NCI-H2227 treated with DMSO at 0.1 percent for 48 hours (cell line): ENCODE data around the gene THY1.
A peak's percentile ranks its signal among the peaks of the same experiment; 100 is the strongest.

Experiments
- DNase-seq: peaks from one replicate; lab custom pipeline; 2025; lab: John Stamatoyannopoulos, UW

THY1 gene

GRCh38 chr11:119382101-119382500 is 40.9 kb downstream of the THY1 start:
- DNase-seq, result no peak

DNA sequence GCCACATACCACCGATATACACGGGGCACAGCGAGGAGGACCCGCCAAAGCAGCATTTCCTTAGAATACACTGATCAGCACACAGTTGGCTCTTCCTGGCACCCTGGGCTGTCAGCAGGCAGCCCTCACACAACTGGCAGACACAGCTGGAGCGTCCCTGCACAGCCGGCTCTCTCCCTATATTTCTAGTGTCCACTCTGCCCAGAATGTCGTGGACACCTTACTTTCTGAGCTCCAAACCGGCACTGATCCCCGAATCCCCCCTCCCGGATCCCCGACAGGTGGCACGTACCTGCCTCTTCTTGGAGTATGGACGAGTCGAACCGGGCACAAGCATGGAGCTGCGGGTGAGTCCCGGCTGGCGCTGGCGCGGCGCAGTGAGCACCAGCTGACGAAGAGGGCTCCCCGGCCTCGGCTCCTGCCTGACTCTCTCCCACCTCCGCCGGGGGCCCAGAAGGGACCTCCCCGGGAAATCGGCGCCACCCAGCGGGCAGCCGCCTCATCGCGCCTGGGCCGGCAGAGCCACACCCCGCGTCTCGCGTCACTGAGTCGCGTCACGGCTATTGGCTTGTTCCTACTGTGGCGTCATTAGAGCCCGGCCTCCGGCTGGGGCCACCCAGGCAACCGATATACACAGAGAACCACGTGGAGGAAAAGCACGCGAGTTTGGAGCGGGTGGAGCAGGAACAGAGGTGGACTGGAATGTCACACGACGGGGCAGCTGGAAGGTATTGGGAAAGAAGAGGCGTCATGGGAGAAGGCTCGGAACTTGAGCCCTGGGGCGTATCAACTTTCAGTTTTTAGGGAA is 41.6 kb downstream of the THY1 start, which contains the start of gene USP2:
Gene USP2, minus strand, starts transcription at position 510 of the 808 bp plus-strand sequence. CDS start 8,210 bp downstream, outside the sequence.
- DNase-seq, result peak; percentile 86

- no peak for DNase-seq
Measured at GRCh38 chr11:119380827-119381180, 42.2 kb downstream of the THY1 start.

DNA sequence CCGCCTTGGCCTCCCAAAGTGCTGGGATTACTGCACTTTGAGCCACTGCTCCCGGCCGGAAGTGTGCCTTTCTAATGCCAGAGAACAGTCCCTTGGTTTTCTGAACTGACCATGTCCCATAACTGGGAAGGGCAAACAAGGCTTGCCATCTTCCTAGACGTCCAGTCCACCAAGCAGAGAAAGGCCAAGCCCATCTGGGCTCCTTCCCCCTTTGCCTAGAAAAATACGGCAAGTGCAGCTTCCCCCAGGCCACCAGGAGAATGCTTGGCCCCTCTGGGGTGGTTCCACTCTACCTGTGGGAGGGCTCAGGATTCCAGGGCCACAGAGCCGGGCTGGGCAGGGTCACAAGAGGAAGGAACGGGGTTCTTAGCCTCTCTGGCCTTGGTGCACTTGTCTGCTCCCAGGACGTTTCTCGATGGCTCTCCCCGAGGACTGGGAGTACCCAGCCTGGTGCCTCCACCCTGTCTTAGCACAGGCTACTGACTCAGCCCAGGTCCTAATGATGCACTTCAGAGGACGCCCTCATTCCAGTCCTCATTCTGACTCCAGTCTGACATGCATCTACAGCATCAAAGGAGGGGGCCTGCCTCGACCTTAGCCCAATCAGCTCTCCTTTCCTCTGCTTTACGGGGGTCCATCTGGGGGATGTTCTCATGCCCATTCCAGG is 42.7 kb downstream of the THY1 start:
- no peak for DNase-seq

GRCh38 chr11:119378851-119379465 is 44.0 kb downstream of the THY1 start:
- no peak for DNase-seq

DNA sequence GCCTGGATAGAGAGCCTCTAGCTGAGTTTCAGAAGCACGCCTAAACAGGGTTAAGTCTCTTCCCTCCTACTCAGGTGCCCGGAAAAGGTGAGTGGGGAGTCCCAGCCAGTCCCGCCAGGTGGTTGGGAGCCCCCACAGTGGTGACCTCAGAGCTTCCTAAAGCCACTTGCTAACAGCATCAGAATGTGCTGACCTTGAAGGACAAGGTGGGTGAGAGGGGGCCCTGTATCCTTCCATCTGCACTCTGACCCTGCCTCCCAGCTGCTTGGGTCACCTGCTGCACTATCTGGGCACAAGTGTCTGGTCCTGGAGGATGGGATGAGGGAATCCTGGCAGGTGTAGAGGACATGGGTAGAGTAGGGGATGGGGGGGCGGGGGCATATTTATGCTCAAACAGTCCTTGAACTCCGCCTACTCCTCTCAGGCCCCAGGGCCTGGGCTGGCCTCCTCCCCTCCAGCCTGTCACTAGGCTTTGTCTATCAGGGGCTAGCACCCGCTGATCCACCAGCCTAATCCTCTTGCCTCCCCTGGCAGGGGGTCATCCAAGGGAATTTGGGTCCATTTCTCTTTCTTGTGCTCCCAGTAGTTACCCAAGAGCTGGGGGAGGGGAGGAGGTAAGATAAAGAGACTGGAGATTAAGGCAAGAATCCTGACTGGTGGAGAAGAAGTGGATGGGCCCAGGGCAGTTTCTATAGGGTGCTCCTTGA is 44.9 kb downstream of the THY1 start:
- no peak for DNase-seq

- DNase-seq, result no peak
Measured at GRCh38 chr11:119377112-119377901, 45.7 kb downstream of the THY1 start.

DNA sequence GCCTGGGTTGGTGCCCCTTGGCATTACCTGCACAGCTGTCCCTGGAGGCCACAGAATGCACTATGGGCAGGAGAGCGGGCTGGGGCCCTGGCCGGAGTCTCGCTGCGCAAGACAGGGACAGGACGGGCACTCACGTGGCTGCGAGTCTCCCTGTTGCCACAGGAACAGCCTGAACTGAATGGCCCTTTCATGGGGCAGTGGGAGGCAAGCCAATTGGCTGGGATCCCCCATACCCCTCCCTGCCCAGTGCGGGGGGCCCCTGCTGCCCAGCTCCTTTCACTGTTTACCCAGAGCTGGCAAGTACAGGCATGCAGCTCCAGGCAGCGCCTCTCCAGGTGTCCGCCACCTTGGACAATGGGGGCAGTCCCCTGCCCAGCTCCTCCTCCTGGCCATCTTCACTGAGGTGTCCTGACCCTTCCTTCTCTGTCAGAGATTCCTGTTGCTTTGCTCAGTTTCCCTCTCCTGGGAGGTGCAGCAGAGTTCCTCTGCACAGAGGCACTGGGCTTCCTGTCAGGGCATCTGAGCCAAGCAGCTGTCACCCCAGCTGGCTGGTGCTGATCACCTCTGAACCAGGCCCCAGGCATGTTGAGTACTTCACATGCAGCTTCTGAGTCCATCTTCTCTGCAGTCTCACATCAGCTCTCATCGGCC is 46.6 kb downstream of the THY1 start:
- DNase-seq, result no peak

GRCh38 chr11:119375337-119376196 is 47.4 kb downstream of the THY1 start:
- no peak for DNase-seq

DNA sequence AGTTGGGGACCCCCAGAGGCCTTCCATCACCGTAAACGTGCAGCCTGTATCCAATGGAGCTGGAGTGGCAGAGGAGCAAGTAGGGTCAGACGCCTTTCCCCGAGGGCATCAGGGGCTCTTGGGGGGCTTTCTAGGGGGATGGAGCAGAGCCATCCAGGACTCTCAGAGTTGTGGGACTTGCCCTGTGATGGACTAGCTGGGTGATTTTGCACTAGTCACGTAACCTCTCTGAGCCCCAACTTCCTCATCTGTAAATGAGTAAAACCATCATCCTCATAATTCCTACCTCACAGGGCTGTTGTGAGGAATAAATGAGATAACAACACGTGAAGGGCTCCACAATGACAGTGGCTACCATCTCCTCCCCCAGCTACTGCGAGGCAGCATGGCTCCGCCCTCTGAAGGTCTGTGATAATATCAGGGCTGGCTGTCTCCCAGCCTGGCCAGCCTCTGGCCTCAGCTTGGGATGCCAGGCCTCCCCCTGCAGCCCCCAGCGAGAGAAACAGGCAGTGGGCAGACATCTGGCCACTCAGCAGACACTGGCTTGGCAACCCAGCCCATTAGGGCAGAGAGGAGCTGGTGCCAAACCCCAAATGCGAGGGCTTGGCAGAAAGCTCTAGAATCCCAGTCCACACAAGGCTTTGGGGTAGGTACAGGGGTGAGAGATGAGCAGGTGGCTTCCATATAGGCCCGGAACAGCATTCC is 48.2 kb downstream of the THY1 start:
- no peak for DNase-seq

- peak; percentile 30 for DNase-seq
Measured at GRCh38 chr11:119373921-119374631, 48.9 kb downstream of the THY1 start.

DNA sequence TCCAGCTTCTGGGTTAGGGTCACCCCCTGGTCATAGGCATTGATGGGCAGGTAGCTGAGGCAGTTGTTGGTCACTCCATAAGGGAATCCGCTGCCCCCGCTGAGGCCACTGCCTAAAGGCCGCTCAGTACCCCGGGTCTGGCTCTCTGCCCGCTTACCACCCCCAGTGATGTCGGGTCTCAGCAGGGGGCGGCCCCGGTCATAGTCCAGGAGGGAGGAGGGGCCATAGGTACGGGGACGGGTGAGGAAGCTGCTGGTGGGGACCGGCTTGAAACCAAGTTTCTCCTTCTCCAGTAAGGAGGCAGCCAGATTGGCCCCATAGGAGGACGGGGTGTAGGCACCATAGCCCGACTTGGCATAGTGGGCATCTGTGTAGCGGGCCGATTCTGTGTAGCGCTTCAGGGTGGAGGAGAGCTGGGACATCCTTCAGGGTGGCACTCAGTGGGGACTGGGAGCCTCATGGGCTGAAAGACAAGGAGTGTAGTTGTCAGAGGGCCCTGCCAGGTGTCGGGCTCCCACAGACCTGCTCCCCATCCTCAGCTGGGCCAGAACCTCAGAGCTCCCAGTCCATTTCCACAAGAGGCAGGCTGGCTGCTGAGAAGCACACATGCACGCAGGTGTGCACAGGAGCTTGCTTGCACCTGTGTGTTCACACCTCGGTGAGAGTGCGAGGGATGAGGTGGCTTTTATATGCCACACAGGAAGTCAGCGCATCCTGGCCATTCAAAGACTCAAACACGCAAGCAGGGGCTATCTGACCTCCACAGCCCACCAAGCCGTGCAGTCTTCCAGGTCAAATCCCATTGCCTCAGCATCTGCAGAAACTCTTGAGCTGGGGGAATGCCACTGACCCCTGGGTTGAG is 49.7 kb downstream of the THY1 start:
- no peak for DNase-seq

DNA sequence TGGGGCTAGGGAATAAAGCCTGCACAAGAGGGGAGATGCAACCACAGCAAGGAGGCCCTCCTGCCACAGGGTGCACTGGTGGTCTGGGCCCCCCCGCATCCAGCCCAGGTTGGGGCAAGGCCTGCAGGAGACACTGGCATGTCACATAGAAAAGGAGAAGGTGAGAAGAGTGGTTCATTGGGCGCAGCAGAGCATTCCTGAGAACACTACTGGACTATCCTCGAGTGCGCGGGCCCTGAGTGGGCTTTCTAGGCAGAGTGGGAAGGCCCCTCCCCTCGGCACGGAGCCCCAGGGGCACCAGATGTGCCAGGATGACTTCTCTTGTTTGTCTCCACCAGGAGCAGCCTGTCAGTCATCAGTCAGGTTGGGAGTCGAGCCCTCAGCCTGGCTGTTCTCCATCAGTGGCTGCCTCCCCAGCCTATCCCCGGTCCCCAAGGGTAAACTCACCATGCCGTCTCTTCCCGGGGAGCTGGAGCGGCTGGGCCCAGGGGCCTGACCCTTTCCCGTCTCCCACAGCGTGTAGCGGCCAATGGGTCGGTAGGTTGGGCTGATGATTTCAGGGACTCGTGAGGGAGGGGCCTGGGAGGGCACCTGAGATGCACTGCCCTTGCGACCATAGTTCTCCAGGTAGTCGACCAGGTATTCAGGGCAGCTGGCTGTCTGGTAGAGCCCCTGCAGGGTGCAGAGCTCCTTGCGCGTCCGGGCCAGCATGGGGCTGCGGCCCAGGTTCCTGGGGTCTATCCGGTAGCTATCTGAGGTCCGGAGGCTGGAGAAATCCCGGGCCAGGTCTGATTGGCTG is 50.5 kb downstream of the THY1 start:
- DNase-seq, result no peak

- DNase-seq, result no peak
Measured at GRCh38 chr11:119371778-119372182, 51.2 kb downstream of the THY1 start.

GRCh38 chr11:119371067-119371601 is 51.8 kb downstream of the THY1 start:
- DNase-seq, result no peak

- DNase-seq, result no peak
Measured at GRCh38 chr11:119370486-119371046, 52.4 kb downstream of the THY1 start.
